Thyroid gland (tissue), 4 donors: Measurements from ENCODE around the gene TTC17. TPM values are rescaled to one million over a fixed set of nuclear protein-coding genes. Genes with fewer than 3 reads are reported as not detected.

ENCODE experiments used
- DNase-seq, 2 donors: peaks; one replicate each; pipeline ENCODE4 v3.0.0-alpha.2; 2019
- H3K27ac ChIP-seq, 3 donors: fragments of 200-600 bp; sonication (generic); 1 replicate in 2 of 3; 2 replicates in 1 of 3; pipeline ENCODE4 v1.5.1; 2016 to 2019; ENCODE audit warnings: mild to moderate bottlenecking in 1 of 3, moderate library complexity in 1 of 3
- H3K27me3 ChIP-seq: fragments of 200-600 bp; sonication (generic); one replicate; pipeline ENCODE4 v1.5.1; 2019
- H3K36me3 ChIP-seq, 2 donors: fragments of 200-600 bp; sonication (generic); one replicate each; pipeline ENCODE4 v1.5.1; 2016 to 2019
- H3K4me1 ChIP-seq, 2 donors: fragments of 200-600 bp; sonication (generic); one replicate each; pipeline ENCODE4 v1.5.1; 2017 to 2019
- H3K4me3 ChIP-seq, 3 donors: fragments of 200-600 bp; sonication (generic); replicated peaks in 1 of 3; 1 replicate in 2 of 3; 2 replicates in 1 of 3; pipeline ENCODE4 v1.5.1; 2016; ENCODE audit warnings: mild to moderate bottlenecking in 1 of 3
- H3K9me3 ChIP-seq: fragments of 200-600 bp; sonication (generic); one replicate; pipeline ENCODE4 v1.5.1; 2017
- CTCF ChIP-seq, 6 experiments: fragments of 200-600 bp in 3 of 6; fragments of 450-650 bp in 3 of 6; sonication (generic) in 3 of 6; IDR thresholded peaks; one replicate each; pipeline ENCODE4 v1.5.1; 2016 to 2019; ENCODE audit warnings: antibody characterized with exemption in 6 of 6, mild to moderate bottlenecking in 2 of 6, inconsistent platforms in 1 of 6, moderate library complexity in 1 of 6
- POLR2A ChIP-seq, 2 donors: fragments of 450-650 bp; IDR thresholded peaks; one replicate each; pipeline ENCODE4 v1.6.1; 2017; ENCODE audit warnings: antibody characterized with exemption in 2 of 2, mild to moderate bottlenecking in 2 of 2, moderate library complexity in 1 of 2
- WGBS, 2 donors: methylation state at CpG; one replicate each; pipeline ENCODE4 v1.1.5; 2017; 5-methylcytosine and 5-hydroxymethylcytosine counted together
- intact Hi-C: fragments of 100-400 bp; cut with DNase I; formaldehyde crosslinking; loops from one replicate; pipeline ENCODE4 v1.15.1; 2023
- total RNA-seq, 4 donors: library from RNA; depleted of rRNA; stranded (reverse); fragments of >200 nt; gene quantifications; one replicate each; pipeline ENCODE4 v1.2.3, GENCODE V29; 2016

Gene TTC17
- total RNA-seq, 4 donors from 2014 or later, result 143 to 258 (median 192) TPM

GRCh38 chr11:43486141-43486540 is 127.4 kb downstream of the TTC17 start:
- intact Hi-C loops, result no loop called here
- TF ChIP-seq POLR2A (IDR thresholded peaks at IDR 0.05) (no peak), CTCF (IDR thresholded peaks at IDR 0.05) (no peak)
- 92 to 96% methylated on average over 6 of the region's 6 CpGs for WGBS, 2 donors
- no peaks in the 10 kb centered on the region for H3K27me3 ChIP-seq
- H3K9me3 ChIP-seq, result no peaks in the 10 kb centered on the region
- no peaks in the 10 kb centered on the region for H3K4me1 ChIP-seq
- H3K27ac ChIP-seq, result no peak overlapping the region
- H3K4me3 ChIP-seq, result no peak overlapping the region
- DNase-seq, result no peak
- peaks cover 5 to 6% of the 10 kb centered on the region in 2 donors for H3K36me3 ChIP-seq

- H3K27me3 ChIP-seq, result no peaks in the 10 kb centered on the region
- no peaks in the 10 kb centered on the region for H3K9me3 ChIP-seq
- H3K4me3 ChIP-seq, result no peak overlapping the region
- no peak for DNase-seq
- H3K4me1 ChIP-seq, result no peaks in the 10 kb centered on the region
- WGBS, 2 donors, result 92 to 93% methylated on average over 5 of the region's 5 CpGs
- TF ChIP-seq CTCF (IDR thresholded peaks at IDR 0.05), result no peak
- TF ChIP-seq POLR2A (IDR thresholded peaks at IDR 0.05), result no peak
- intact Hi-C loops, result no loop called here
- H3K27ac ChIP-seq, result no peak overlapping the region
- peaks cover 20 to 35% of the 10 kb centered on the region in 2 donors for H3K36me3 ChIP-seq
Observed at GRCh38 chr11:43489869-43490465, 131.2 kb downstream of the TTC17 start.

GRCh38 chr11:43492701-43493100 is 134.0 kb downstream of the TTC17 start:
- Histone ChIP-seq H3K9me3 (no peaks in the 10 kb centered on the region), H3K36me3 (peaks cover 20 to 35% of the 10 kb centered on the region in 2 donors), H3K27me3 (no peaks in the 10 kb centered on the region), H3K4me1 (no peaks in the 10 kb centered on the region), H3K4me3 (no peak overlapping the region), H3K27ac (no peak overlapping the region)
- intact Hi-C loops, result no loop called here
- no peak for DNase-seq
- TF ChIP-seq POLR2A (IDR thresholded peaks at IDR 0.05) (no peak), CTCF (IDR thresholded peaks at IDR 0.05) (no peak)
- WGBS, 2 donors, result 94 to 100% methylated on average over 5 of the region's 5 CpGs

- H3K27ac ChIP-seq, result no peak overlapping the region
- peaks cover 20 to 35% of the 10 kb centered on the region in 2 donors for H3K36me3 ChIP-seq
- H3K4me1 ChIP-seq, result no peaks in the 10 kb centered on the region
- H3K9me3 ChIP-seq, result no peaks in the 10 kb centered on the region
- H3K4me3 ChIP-seq, result no peak overlapping the region
- intact Hi-C loops, result no loop called here
- no peaks in the 10 kb centered on the region for H3K27me3 ChIP-seq
- WGBS, 2 donors, result 74 to 82% methylated on average over 5 of the region's 5 CpGs
- DNase-seq, result no peak
- TF ChIP-seq POLR2A (IDR thresholded peaks at IDR 0.05) (no peak), CTCF (IDR thresholded peaks at IDR 0.05) (no peak)
Observed at GRCh38 chr11:43493431-43493830, 134.7 kb downstream of the TTC17 start.

GRCh38 chr11:43497144-43497543 is 138.4 kb downstream of the TTC17 start:
- no peaks in the 10 kb centered on the region for H3K4me1 ChIP-seq
- H3K27me3 ChIP-seq, result no peaks in the 10 kb centered on the region
- H3K9me3 ChIP-seq, result no peaks in the 10 kb centered on the region
- TF ChIP-seq CTCF (IDR thresholded peaks at IDR 0.05), result no peak
- no peak for TF ChIP-seq POLR2A (IDR thresholded peaks at IDR 0.05)
- no peak overlapping the region for H3K4me3 ChIP-seq
- intact Hi-C loops, result no loop called here
- peaks cover 9 to 21% of the 10 kb centered on the region in 2 donors for H3K36me3 ChIP-seq
- DNase-seq, result no peak
- WGBS, 2 donors, result 88 to 100% methylated on average over 1 of the region's 1 CpG
- H3K27ac ChIP-seq, result no peak overlapping the region
